Activated CD4-positive, alpha-beta T cell treated with anti-CD3 and anti-CD28 coated beads, Interleukin-2, amount 10 ng/mL, durations not matched to agents 7 days and 5 days (primary cell): ENCODE data around the gene RPL27. TPM values are rescaled to one million over a fixed set of nuclear protein-coding genes. Genes with fewer than 3 reads are reported as not detected.

Experiments used
- CTCF ChIA-PET: fragments of 350-600 bp; sonication (Branson Sonifier 250); formaldehyde crosslinking; loops from one replicate; lab custom pipeline; 2021; ENCODE audit warnings: antibody characterized with exemption; lab: Charles Lee
- POLR2A ChIA-PET: fragments of 350-600 bp; sonication (Branson Sonifier 250); formaldehyde crosslinking; loops from one replicate; lab custom pipeline; 2021; ENCODE audit warnings: antibody characterized with exemption; lab: Charles Lee
- DNase-seq: peaks from one replicate; pipeline ENCODE4 v3.0.0-alpha.2; 2020
- H3K27ac Mint-ChIP-seq: one replicate; pipeline ENCODE4 v1.8.0; 2021; ENCODE audit warnings: mild to moderate bottlenecking, moderate library complexity, mixed read lengths
- H3K27me3 Mint-ChIP-seq: one replicate; pipeline ENCODE4 v1.8.0; 2021; ENCODE audit warnings: mixed read lengths
- H3K36me3 Mint-ChIP-seq: one replicate; pipeline ENCODE4 v1.8.0; 2021; ENCODE audit warnings: low read depth, mixed read lengths
- H3K4me1 Mint-ChIP-seq: one replicate; pipeline ENCODE4 v1.8.0; 2021; ENCODE audit warnings: mixed read lengths
- H3K4me3 Mint-ChIP-seq: one replicate; pipeline ENCODE4 v1.8.0; 2021; ENCODE audit warnings: mild to moderate bottlenecking, moderate library complexity, mixed read lengths
- H3K9me3 Mint-ChIP-seq: one replicate; pipeline ENCODE4 v1.8.0; 2021; ENCODE audit warnings: mixed read lengths
- total RNA-seq, 2 experiments: library from RNA; stranded (reverse); gene quantifications; one replicate each; pipeline ENCODE4 v1.2.3, GENCODE V29; 2021

Gene RPL27
- total RNA-seq, 2 experiments from 2014 or later = 1,014 to 1,124 TPM

DNA sequence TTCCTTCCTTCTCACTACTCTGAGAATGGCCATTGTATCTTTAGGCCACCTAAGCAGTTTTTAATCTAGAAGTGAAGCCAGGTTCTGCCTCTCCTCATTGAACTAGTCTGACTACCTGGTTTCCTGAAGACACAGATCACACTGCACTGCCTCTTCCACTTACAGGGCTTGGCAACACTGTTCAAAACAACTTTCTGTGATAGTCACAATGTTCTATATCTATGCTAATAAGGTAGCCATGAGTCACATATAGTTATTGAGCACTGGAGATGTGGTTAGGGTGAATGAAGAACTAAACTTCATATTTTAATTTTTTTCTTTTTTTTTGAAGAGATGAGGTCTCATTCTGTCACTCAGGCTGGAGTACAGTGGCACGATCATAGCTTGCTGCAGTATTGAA, 53.8 kb downstream of the RPL27 start:
- Mint-ChIP-seq H3K4me3 (no peak overlapping the region), H3K4me1 (no peaks in the 10 kb centered on the region), H3K27me3 (no peaks in the 10 kb centered on the region), H3K9me3 (no peaks in the 10 kb centered on the region), H3K27ac (no peak overlapping the region), H3K36me3 (peaks cover 40% of the 10 kb centered on the region)
- ChIA-PET POLR2A (no interaction called here), CTCF (no interaction called here)
- no peak for DNase-seq

Other genes with a start within 250 kb of the RPL27 start
- not detected for gene RAMP2, start 237.2 kb upstream of the RPL27 start, total RNA-seq
- gene VPS25, start 225.0 kb upstream of the RPL27 start, total RNA-seq = 10 to 100 TPM; 51.9 to 59.4 TPM
- under 1 TPM; 0.47 to 0.77 TPM for gene WNK4, start 217.8 kb upstream of the RPL27 start, total RNA-seq
- 10 to 100 TPM; 41.2 to 45.1 TPM for gene COA3, start 199.7 kb upstream of the RPL27 start, total RNA-seq
- gene CNTD1, start 199.6 kb upstream of the RPL27 start, total RNA-seq = not detected
- 10 to 100 TPM; 87.0 to 87.6 TPM for gene BECN1, start 174.1 kb upstream of the RPL27 start, total RNA-seq
- gene PSME3, start 165.0 kb upstream of the RPL27 start, total RNA-seq = 100 to 1,000 TPM; 110 to 111 TPM
- 1 to 10 TPM; 1.5 to 1.9 TPM for gene AOC2, start 153.8 kb upstream of the RPL27 start, total RNA-seq
- under 1 TPM; 0.56 to 0.79 TPM for gene AOC3, start 147.2 kb upstream of the RPL27 start, total RNA-seq
- gene G6PC1, start 97.6 kb upstream of the RPL27 start, total RNA-seq = not detected
- gene AARSD1, start 34.0 kb upstream of the RPL27 start, total RNA-seq = 10 to 100 TPM; 31.4 to 43.0 TPM
- under 1 TPM; 0.12 to 0.22 TPM for gene PTGES3L, start 18.3 kb upstream of the RPL27 start, total RNA-seq
- 10 to 100 TPM; 13.0 to 14.0 TPM for gene RUNDC1, start 17.9 kb upstream of the RPL27 start, total RNA-seq
- 100 to 1,000 TPM; 125 to 137 TPM for gene IFI35, start 8.4 kb downstream of the RPL27 start, total RNA-seq
- gene VAT1, start 24.0 kb downstream of the RPL27 start, total RNA-seq = 10 to 100 TPM; 10.2 to 12.8 TPM
- under 1 TPM in 1 of 2 experiments, not detected in 1; 0.05 TPM for gene RND2, start 26.8 kb downstream of the RPL27 start, total RNA-seq
- 10 to 100 TPM; 67.4 to 76.0 TPM for gene BRCA1, start 126.9 kb downstream of the RPL27 start, total RNA-seq
- gene NBR1, start 172.8 kb downstream of the RPL27 start, total RNA-seq = 10 to 100 TPM; 53.9 to 54.3 TPM
- gene TMEM106A, start 213.5 kb downstream of the RPL27 start, total RNA-seq = 10 to 100 TPM; 11.7 to 11.8 TPM
- not detected for gene CCDC200, start 230.2 kb downstream of the RPL27 start, total RNA-seq
- gene RNU2-1, start 235.6 kb downstream of the RPL27 start, total RNA-seq = 1,000 to 10,000 TPM; 5,823 to 8,052 TPM